IPS-NIHi7 (cell line): ENCODE results near the gene PLCG2.
A peak's percentile ranks its signal among the peaks of the same experiment; 100 is the strongest.
"Not testable (repeated sequence)": the region's sequence is repeated elsewhere in the genome, so short reads cannot be mapped to it uniquely, and the experiment has no call there.

ENCODE experiments used
- DNase-seq: peaks from one replicate; pipeline ENCODE4 v3.0.0; 2012; ENCODE audit warnings: mixed read lengths; ENCODE audit errors: extremely low spot score

Gene PLCG2

DNA sequence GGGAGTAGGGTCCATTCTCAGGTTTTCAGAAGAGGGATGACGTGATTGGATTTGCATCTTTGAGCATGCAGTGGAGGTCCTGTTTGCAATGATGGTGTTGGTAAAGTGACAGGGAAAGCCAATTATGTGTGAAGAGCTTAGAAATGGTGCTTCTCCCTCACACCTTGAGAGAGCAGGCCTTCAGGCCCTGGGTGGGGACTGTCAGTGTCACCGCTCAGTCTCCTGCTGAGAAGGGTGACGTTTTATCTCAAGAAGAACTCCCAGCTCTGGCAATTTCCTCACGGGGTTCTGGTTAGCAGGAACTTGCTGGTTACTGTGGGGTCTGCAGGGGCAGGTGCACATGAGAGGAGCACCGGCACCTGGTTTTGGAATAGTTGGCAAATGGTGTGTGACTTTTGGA is 11.2 kb downstream of the PLCG2 start:
- no peak for DNase-seq

DNA sequence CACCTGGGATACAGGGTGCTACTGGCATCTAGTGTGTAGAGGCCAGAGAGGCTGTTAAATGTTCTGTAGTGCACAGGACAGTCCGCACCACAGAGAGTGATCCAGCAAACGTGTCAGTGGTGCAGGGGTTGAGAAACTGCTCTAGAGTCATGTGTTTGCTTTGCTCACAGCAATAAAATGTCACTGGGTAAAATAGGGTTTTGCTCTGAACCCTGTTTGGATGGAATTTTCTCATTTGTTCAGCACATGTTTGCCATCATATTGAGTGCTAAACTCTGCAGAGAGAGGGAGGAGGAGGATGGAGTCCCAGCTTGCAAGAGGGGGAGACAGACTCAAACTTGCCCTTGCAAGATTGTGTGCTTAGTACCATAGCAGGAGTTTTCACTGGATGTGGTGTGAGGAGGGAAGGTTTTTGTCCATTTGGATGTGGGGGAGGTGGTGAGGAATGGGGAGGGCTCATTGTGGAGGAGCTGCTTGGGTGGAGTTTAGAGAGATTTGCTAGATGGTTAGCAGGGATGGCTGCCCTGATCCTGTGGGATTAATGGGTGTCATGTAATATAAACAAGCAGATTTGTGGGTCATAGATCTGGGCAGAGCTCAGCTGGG is 11.8 kb downstream of the PLCG2 start:
- DNase-seq, result no peak

- DNase-seq, result no peak
Observed at GRCh38 chr16:81792828-81793227, 13.7 kb downstream of the PLCG2 start.

DNA sequence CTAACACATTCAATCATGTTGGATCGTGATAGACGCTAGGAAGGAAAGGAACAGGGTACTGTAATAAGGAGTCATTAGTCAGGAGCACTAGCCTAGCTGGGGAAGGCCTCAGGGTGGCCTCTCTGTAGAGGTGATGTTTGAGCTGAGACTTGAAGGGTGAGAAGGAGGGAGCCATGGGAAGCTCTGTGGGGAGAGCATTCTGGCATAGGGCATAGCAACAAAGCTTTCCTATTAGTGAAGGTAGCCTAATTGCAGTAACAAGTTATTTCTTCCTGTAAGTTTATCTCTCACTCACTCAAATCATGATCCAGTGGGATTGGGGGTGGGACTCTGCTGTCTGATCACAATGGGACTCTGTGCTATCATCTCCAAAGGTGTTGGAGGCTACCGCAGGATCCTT is 16.1 kb downstream of the PLCG2 start:
- DNase-seq, result no peak

- DNase-seq, result no peak
Observed at GRCh38 chr16:81796035-81796434, 16.9 kb downstream of the PLCG2 start.

GRCh38 chr16:81796583-81797346 is 17.7 kb downstream of the PLCG2 start:
- DNase-seq, result no peak

- DNase-seq, result no peak
Observed at GRCh38 chr16:81797443-81797842, 18.4 kb downstream of the PLCG2 start.

GRCh38 chr16:81798311-81799137 is 19.4 kb downstream of the PLCG2 start:
- DNase-seq, result peak; percentile 36

- DNase-seq, result no peak
Observed at GRCh38 chr16:81799138-81799504, 20.0 kb downstream of the PLCG2 start.

- not testable (repeated sequence) for DNase-seq
Observed at GRCh38 chr16:81801724-81802123, 22.6 kb downstream of the PLCG2 start.

DNA sequence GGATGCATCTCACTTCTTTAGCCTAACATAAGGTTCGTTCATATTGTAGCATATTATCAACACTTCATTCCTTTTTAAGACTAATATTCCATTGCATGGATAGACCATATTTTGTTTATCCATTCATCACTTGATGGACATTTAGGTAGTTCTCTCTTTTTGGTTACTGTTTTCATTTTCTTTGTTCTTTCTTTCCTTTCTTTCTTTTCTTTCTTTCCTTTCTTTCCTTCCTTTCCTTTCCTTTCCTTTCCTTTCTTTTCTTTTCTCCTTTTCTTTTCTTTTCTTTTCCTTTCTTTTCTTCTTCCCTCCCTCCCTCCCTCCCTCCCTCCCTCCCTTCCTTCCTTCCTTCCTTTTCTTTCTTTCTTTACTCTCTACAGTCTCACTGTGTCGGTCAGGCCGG is 24.2 kb downstream of the PLCG2 start:
- DNase-seq, result no peak

DNA sequence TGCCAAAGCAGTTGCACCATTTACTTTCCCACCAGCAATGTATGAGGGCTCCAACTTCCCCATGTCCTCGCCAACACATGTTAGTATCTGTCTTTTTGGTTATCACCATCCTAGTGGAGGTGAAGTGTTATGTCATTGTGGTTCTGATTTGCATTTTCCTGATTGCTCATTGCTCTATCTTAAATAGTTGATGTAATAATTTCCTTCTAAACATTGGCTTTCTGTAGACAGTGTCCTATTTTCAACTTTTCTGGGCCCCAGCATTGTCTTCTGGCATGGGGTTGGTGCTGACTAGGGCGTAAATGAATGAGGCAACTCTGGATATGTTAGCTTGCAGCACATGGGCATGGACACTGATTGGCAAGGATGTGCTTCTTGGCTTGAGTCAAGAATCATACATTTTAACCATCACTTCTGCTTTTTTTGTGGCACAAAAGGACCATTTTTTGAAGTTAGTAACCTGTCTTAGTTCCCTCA is 25.1 kb downstream of the PLCG2 start:
- no peak for DNase-seq

DNA sequence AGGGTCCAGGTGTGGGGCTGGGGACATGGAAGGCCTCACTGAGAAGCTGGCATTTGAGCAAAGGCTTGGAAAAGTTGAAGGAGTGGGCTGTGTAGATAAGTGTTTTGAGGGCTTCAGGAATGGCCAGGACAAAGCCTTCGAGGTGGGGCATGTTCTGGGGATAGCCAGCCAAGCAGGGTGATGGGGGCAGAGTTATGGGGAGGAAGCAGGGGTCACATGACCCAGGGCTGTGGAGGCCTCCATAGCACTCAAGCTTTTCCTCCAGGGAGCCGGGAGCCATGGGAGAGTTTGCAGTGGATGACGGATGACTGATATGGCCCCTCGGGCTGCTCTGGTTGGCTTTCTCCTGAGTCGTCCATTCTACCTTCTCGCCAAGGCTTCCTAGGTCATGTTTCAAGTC is 27.6 kb downstream of the PLCG2 start:
- no peak for DNase-seq

- no peak for DNase-seq
Observed at GRCh38 chr16:81807767-81808358, 28.8 kb downstream of the PLCG2 start.

DNA sequence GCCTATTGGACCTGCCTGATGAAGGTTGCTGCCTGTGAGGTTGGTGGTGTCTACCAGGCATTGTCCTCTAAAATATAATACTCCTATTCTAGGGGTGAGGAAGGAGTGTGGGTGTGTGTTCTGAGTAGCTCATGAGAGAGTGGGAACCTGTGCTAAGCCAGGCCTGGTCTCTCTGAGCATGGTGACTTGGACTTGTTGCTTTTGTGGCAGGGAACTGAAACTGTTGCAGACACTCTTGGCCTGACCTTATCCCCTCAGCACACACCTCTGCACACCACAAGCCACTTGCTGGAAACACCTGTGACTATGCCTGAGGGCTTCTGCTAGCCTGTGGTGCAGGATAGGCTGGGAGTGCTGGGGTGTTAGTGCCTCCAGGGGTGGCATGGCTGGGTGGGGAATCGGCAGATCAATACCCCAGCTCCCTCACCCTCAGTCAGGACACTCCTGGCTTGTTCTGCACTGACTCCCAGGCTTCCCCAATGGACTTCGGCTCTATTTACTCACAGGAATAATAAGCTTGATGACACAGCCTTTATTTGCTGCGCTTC is 29.9 kb downstream of the PLCG2 start:
- no peak for DNase-seq

DNA sequence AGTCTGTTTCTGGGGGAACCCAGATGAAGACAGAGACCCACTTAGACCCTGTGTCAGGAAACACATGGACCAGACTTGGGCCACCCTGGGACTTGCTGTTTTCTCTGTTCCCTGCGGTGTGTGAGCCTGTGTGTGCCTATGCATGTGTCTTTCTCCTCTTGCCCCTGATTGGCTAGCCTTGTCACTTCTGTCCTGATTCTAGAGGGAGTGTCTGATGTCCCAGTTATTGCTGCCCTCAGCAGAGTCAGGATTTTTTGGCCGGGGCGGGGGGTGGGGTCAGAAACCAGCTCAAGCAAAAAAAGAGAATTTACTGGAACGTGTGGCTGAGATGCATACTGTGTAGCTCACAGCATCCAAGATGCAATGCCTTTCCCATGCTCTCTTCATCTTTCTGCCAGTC is 30.5 kb downstream of the PLCG2 start:
- DNase-seq, result no peak

GRCh38 chr16:81810361-81810760 is 31.3 kb downstream of the PLCG2 start:
- no peak for DNase-seq

DNA sequence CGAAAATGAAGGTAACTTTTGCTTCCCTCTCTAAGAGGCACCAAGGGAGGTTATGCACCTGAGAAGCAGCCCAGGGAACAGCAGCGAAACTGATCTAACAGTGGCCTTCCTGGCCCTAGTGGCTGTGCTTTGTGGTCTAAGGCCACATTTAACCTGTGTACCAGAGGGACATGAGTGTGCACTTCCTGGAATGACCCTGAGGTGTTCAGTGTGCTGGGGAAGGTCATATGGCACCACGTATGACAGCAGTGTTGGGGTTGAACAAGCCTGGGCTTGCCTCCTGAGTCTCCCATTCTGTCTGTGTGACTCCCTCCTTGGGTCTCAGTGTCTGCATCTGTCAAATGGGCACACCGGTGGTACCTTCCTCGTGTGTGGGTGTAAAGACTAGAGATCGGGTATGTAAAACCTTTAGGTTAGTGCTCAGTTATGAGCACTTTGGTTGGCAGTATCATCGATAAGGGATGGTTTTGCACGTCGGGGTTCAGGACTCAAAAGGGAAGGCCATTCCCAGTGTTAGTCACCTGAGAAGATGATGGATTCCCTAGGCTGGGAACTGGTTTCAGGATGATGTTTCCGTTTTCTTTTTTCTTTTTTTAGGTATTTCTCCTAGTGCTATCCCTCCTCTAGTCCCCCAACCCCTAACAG is 31.9 kb downstream of the PLCG2 start:
- no peak for DNase-seq

- DNase-seq, result no peak
Observed at GRCh38 chr16:81813648-81814047, 34.6 kb downstream of the PLCG2 start.

GRCh38 chr16:81814751-81815428 is 35.8 kb downstream of the PLCG2 start:
- no peak for DNase-seq

DNA sequence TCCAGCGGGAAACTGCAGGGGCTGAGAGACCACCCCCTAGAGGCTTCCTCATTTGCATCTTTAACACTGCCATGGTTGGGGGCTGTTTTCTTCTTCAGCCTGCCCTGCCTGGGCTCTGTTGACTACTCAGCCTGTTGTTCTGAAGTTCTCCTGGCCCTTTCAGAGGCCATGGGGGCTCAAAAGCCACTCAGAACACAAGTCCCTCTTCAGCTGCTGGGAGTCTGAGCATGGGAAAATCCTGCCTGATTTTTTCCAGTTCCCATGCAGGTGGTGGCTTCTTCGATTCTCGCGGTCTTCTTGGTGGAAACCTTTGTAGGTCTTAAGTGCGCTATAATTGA is 36.3 kb downstream of the PLCG2 start:
- DNase-seq, result peak; percentile 31
